ENCODE results near the gene PCDHB2.
"Not testable (repeated sequence)": the region's sequence is repeated elsewhere in the genome, so short reads cannot be mapped to it uniquely, and the experiment has no call there.

Gene PCDHB2

GRCh38 chr5:141094481-141095262, at the start of gene PCDHB2:
PCDHB2 (plus strand) TSS chr5:141094615; CDS start chr5:141094791, 176 bp downstream.
- no peak for DNase-seq (ENCODE audit: low read depth in 2 of 2, low spot score in 1 of 2)

GRCh38 chr5:141050622-141051520, 43.5 kb upstream of the PCDHB2 start, which contains the start of gene PCDHB1:
PCDHB1 (plus strand) TSS chr5:141051374; CDS start chr5:141051471, 97 bp downstream.
- DNase-seq (ENCODE audit: low read depth in 2 of 2, low spot score in 1 of 2) = no peak

- no peak for DNase-seq (ENCODE audit: low read depth in 2 of 2, low spot score in 1 of 2)
These were observed 42.9 kb upstream of the PCDHB2 start for GRCh38 chr5:141051521-141051866.

- no peak for DNase-seq (ENCODE audit: low read depth in 2 of 2, low spot score in 1 of 2)
These were observed 16.6 kb upstream of the PCDHB2 start for GRCh38 chr5:141077826-141078225.

GRCh38 chr5:141082228-141082627, 12.2 kb upstream of the PCDHB2 start:
- DNase-seq (ENCODE audit: low read depth in 2 of 2, low spot score in 1 of 2) = no peak

GRCh38 chr5:141084487-141084989, 9.9 kb upstream of the PCDHB2 start:
- no peak for DNase-seq (ENCODE audit: low read depth in 2 of 2, low spot score in 1 of 2)

GRCh38 chr5:141095263-141095641, 837 bp downstream of the PCDHB2 start:
- no peak for DNase-seq (ENCODE audit: low read depth in 2 of 2, low spot score in 1 of 2)

- DNase-seq (ENCODE audit: low read depth in 2 of 2, low spot score in 1 of 2) = not testable (repeated sequence)
These were observed 1.8 kb downstream of the PCDHB2 start for GRCh38 chr5:141096181-141096580.

GRCh38 chr5:141096586-141096985, 2.2 kb downstream of the PCDHB2 start:
- DNase-seq (ENCODE audit: low read depth in 2 of 2, low spot score in 1 of 2) = not testable (repeated sequence)

- no peak for DNase-seq (ENCODE audit: low read depth in 2 of 2, low spot score in 1 of 2)
These were observed 5.9 kb downstream of the PCDHB2 start, which contains the start of gene PCDHB3 for GRCh38 chr5:141100243-141100805. PCDHB3 (plus strand) TSS chr5:141100473; CDS start chr5:141100650, 177 bp downstream.

- no peak for DNase-seq (ENCODE audit: low read depth in 2 of 2, low spot score in 1 of 2)
These were observed 6.6 kb downstream of the PCDHB2 start for GRCh38 chr5:141101059-141101458.

- not testable (repeated sequence) for DNase-seq (ENCODE audit: low read depth in 2 of 2, low spot score in 1 of 2)
These were observed 7.7 kb downstream of the PCDHB2 start for GRCh38 chr5:141102070-141102469.

GRCh38 chr5:141102471-141102870, 8.1 kb downstream of the PCDHB2 start:
- not testable (repeated sequence) for DNase-seq (ENCODE audit: low read depth in 2 of 2, low spot score in 1 of 2)

- no peak for DNase-seq (ENCODE audit: low read depth in 2 of 2, low spot score in 1 of 2)
These were observed 10.9 kb downstream of the PCDHB2 start for GRCh38 chr5:141105350-141105749.

GRCh38 chr5:141119250-141119649, 24.8 kb downstream of the PCDHB2 start:
- DNase-seq (ENCODE audit: low read depth in 2 of 2, low spot score in 1 of 2) = no peak

- no peak for DNase-seq (ENCODE audit: low read depth in 2 of 2, low spot score in 1 of 2)
These were observed 27.1 kb downstream of the PCDHB2 start, which contains the start of gene PCDHB4 for GRCh38 chr5:141121563-141121962. PCDHB4 (plus strand) TSS chr5:141121818; CDS start chr5:141121999, 181 bp downstream.

GRCh38 chr5:141121985-141122384, 27.6 kb downstream of the PCDHB2 start:
- DNase-seq (ENCODE audit: low read depth in 2 of 2, low spot score in 1 of 2) = no peak

- not testable (repeated sequence) for DNase-seq (ENCODE audit: low read depth in 2 of 2, low spot score in 1 of 2)
These were observed 29.2 kb downstream of the PCDHB2 start for GRCh38 chr5:141123396-141124135.

- DNase-seq (ENCODE audit: low read depth in 2 of 2, low spot score in 1 of 2) = no peak
These were observed 32.9 kb downstream of the PCDHB2 start for GRCh38 chr5:141127305-141127704.

GRCh38 chr5:141135030-141135717, 40.8 kb downstream of the PCDHB2 start, which contains the start of gene PCDHB5:
PCDHB5 (plus strand) TSS chr5:141135206; CDS start chr5:141135435, 229 bp downstream.
- DNase-seq (ENCODE audit: low read depth in 2 of 2, low spot score in 1 of 2) = no peak

Measured in stimulated activated CD8-positive, alpha-beta memory T cell treated with anti-CD3 and anti-CD28 coated beads, Interleukin-4, amount 100 ng/mL, for 4 hours (primary cell).